HepG2 (cell line): Measurements from ENCODE around the gene ARHGEF7. TPM values are rescaled to one million over a fixed set of nuclear protein-coding genes. Genes with fewer than 3 reads are reported as not detected.

Experiments
- CBFB ChIP-seq: sonication (generic); formaldehyde crosslinking; IDR thresholded peaks from 2 replicates; pipeline ENCODE4 v1.4.0; 2020; ENCODE audit warnings: missing genetic modification reagents
- DBP ChIP-seq: sonication (generic); formaldehyde crosslinking; IDR thresholded peaks from 2 replicates; pipeline ENCODE4 v1.4.0; 2020; ENCODE audit warnings: missing genetic modification reagents; ENCODE audit errors: not compliant biosample characterization
- FOXJ3 ChIP-seq: sonication (generic); formaldehyde crosslinking; IDR thresholded peaks from 2 replicates; pipeline ENCODE4 v1.4.0; 2020; ENCODE audit warnings: missing genetic modification reagents, mild to moderate bottlenecking, borderline replicate concordance
- GTF3A ChIP-seq: sonication (generic); formaldehyde crosslinking; conservative IDR thresholded peaks from 2 replicates; pipeline ENCODE4 v1.4.0; 2020; ENCODE audit warnings: mild to moderate bottlenecking, missing genetic modification reagents
- HNF4A ChIP-seq: sonication (generic); formaldehyde crosslinking; IDR thresholded peaks from 2 replicates; pipeline ENCODE4 v1.4.0; 2020; ENCODE audit warnings: missing genetic modification reagents
- HNF4G ChIP-seq, 2 experiments: sonication (generic) in 1 of 2; formaldehyde crosslinking in 1 of 2; IDR thresholded peaks; 2 replicates each; pipeline versions ENCODE4 v1.4.0 to v1.6.1; 2011 to 2020; ENCODE audit warnings: borderline replicate concordance in 2 of 2, low read depth in 2 of 2, mild to moderate bottlenecking in 2 of 2, low read length in 1 of 2, missing genetic modification reagents in 1 of 2, moderate library complexity in 1 of 2
- HNRNPH1 ChIP-seq: fragments of 200-400 bp; formaldehyde crosslinking; optimal IDR thresholded peaks from 2 replicates; pipeline ENCODE3; 2017; ENCODE audit warnings: mild to moderate bottlenecking, low read depth, low read length
- HOXA3 ChIP-seq: sonication (generic); formaldehyde crosslinking; IDR thresholded peaks from 2 replicates; pipeline ENCODE4 v1.5.0; 2020; ENCODE audit warnings: missing genetic modification reagents
- NCOA2 ChIP-seq: sonication (generic); formaldehyde crosslinking; IDR thresholded peaks from 2 replicates; pipeline ENCODE4 v1.8.0; 2022; ENCODE audit warnings: inconsistent platforms
- SCMH1 ChIP-seq: sonication (generic); formaldehyde crosslinking; IDR thresholded peaks from 2 replicates; pipeline ENCODE4 v1.9.0; 2021; ENCODE audit warnings: missing genetic modification reagents, mild to moderate bottlenecking, borderline replicate concordance
- SKI ChIP-seq: fragments of 450-650 bp; IDR thresholded peaks from one replicate; pipeline ENCODE4 v1.6.1; 2018; ENCODE audit warnings: mild to moderate bottlenecking; ENCODE audit not compliant: partially characterized antibody
- SMAD3 ChIP-seq: sonication (generic); formaldehyde crosslinking; IDR thresholded peaks from 2 replicates; pipeline ENCODE4 v1.4.0; 2020; ENCODE audit warnings: missing genetic modification reagents
- SMARCC2 ChIP-seq: fragments of 450-650 bp; IDR thresholded peaks from 2 replicates; pipeline ENCODE4 v1.6.1; 2017; ENCODE audit warnings: antibody characterized with exemption, mild to moderate bottlenecking
- SOX13 ChIP-seq, 3 experiments: fragments of 450-650 bp in 1 of 3; sonication (generic) in 1 of 3; formaldehyde crosslinking in 1 of 3; IDR thresholded peaks in 2 of 3; conservative IDR thresholded peaks in 1 of 3; 2 replicates each; pipeline versions ENCODE4 v1.5.0 to v1.6.1; 2016 to 2020; ENCODE audit warnings: antibody characterized with exemption in 1 of 3, mild to moderate bottlenecking in 1 of 3, missing compliant biosample characterization in 1 of 3, missing genetic modification reagents in 1 of 3, moderate library complexity in 1 of 3
- SP5 ChIP-seq: IDR thresholded peaks from 2 replicates; pipeline ENCODE4 v1.6.1; 2016; ENCODE audit warnings: low read depth, borderline replicate concordance
- TBX2 ChIP-seq: sonication (generic); formaldehyde crosslinking; IDR thresholded peaks from 2 replicates; pipeline ENCODE4 v1.5.0; 2020; ENCODE audit warnings: missing genetic modification reagents, mild to moderate bottlenecking, borderline replicate concordance
- ZBTB38 ChIP-seq: sonication (generic); formaldehyde crosslinking; IDR thresholded peaks from 2 replicates; pipeline ENCODE4 v1.5.1; 2020; ENCODE audit warnings: mild to moderate bottlenecking, missing genetic modification reagents
- ZBTB44 ChIP-seq: sonication (generic); formaldehyde crosslinking; IDR thresholded peaks from 2 replicates; pipeline ENCODE4 v1.4.0; 2020; ENCODE audit warnings: missing genetic modification reagents
- ZNF333 ChIP-seq: sonication (generic); formaldehyde crosslinking; IDR thresholded peaks from 2 replicates; pipeline ENCODE4 v1.4.0; 2020; ENCODE audit warnings: mild to moderate bottlenecking, missing genetic modification reagents, borderline replicate concordance
- ZNF337 ChIP-seq: sonication (generic); formaldehyde crosslinking; IDR thresholded peaks from 2 replicates; pipeline ENCODE4 v1.5.1; 2020; ENCODE audit warnings: missing genetic modification reagents, low read depth, mild to moderate bottlenecking, borderline replicate concordance
- polyA plus RNA-seq, 8 experiments: library from polyadenylated mRNA; depleted of rRNA in 3 of 8; stranded (reverse) in 7 of 8; unstranded in 1 of 8; fragments of >200 nt; fragmentation: Illumina TruSeq in 4 of 8; extraction: Trizol in 4 of 8; gene quantifications; 2 replicates each; pipeline versions ENCODE4 v1.2.1 to v1.2.3, GENCODE V29; 2011 to 2016; ENCODE audit warnings: low read depth in 4 of 8, missing spikeins in 1 of 8, mixed read lengths in 1 of 8; ENCODE audit not compliant: insufficient read depth in 1 of 8
- total RNA-seq, 5 experiments: library from RNA; depleted of rRNA; stranded (reverse); fragments of >200 nt; fragmentation: Illumina TruSeq; extraction: Trizol; gene quantifications; 2 replicates each; pipeline ENCODE4 v1.2.3, GENCODE V29; 2016; ENCODE audit warnings: low read depth in 1 of 5
- TF ChIP-seq, protein P1 (sequence below): sonication (generic); formaldehyde crosslinking; IDR thresholded peaks from 2 replicates; pipeline ENCODE4 v1.5.0; 2020; ENCODE audit warnings: missing genetic modification reagents
- TF ChIP-seq, protein P2 (sequence below): sonication (generic); formaldehyde crosslinking; IDR thresholded peaks from 2 replicates; pipeline ENCODE4 v1.8.0; 2022; ENCODE audit warnings: missing genetic modification reagents, mild to moderate bottlenecking, moderate library complexity, borderline replicate concordance

Gene ARHGEF7
- total and polyA plus RNA-seq, 2 of the 13 experiments (the other 11 are each of a cell fraction or from before 2014, with no cell fraction given): 15.7 to 22.3 TPM

DNA sequence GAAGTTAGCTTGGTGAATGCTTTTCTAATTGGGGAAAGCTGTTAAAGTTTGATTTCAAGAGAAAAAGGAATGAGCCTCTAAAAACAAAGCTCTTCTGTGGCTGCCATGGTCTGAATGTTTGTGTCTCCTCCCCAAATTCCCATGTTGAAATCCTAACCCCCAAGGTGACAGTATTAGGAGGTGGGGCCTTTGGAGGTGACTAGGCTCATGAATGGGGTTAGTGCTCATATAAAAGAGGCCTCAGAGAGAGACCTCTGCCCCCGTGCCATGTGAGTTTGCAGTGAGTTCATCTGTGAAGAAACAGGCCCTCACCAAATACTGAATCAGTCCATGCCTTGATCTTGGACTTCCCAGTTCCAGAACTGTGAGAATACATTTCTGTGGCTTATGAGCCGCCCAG lies 56.5 kb downstream of the ARHGEF7 start (continued):
- TF ChIP-seq SOX13 (IDR thresholded peaks at IDR 0.05) (0 out of 2 replicates have a peak, but pooled peaks have one; percentile 14), SOX13 (CRISPR knock-in tag; conservative IDR thresholded peaks at IDR 0.05 in 1 of 2, IDR thresholded peaks at IDR 0.05 in 1 of 2) (0 out of 4 replicates have a peak, but pooled peaks of 1 of the 2 experiments have one; percentile 20), SP5 (CRISPR knock-in tag) (peak; percentile 69; the same call in 1 of the 2 replicates), CBFB (CRISPR knock-in tag) (no peak), DBP (CRISPR knock-in tag) (no peak), ZBTB38 (CRISPR knock-in tag) (no peak), SCMH1 (CRISPR knock-in tag) (no peak), SMAD3 (CRISPR knock-in tag) (no peak), ZNF337 (CRISPR knock-in tag) (no peak), HNRNPH1 (no peak), HOXA3 (CRISPR knock-in tag) (no peak), GTF3A (CRISPR knock-in tag) (no peak), SKI (no peak), NCOA2 (CRISPR knock-in tag) (peak; percentile 19; the same call in 1 of the 2 replicates), FOXJ3 (CRISPR knock-in tag) (no peak), ZNF333 (CRISPR knock-in tag) (no peak), HNF4A (CRISPR knock-in tag) (peak; percentile 41; the same call in 1 of the 2 replicates), ZBTB44 (no peak), SMARCC2 (no peak), HNF4G (IDR thresholded peaks at IDR 0.05; ENCODE audit: borderline replicate concordance, low read depth, low read length) (peak; percentile 45; the same call in 1 of the 2 replicates), HNF4G (CRISPR knock-in tag; IDR thresholded peaks at IDR 0.05; ENCODE audit: borderline replicate concordance, low read depth) (no peak), TBX2 (CRISPR knock-in tag) (peak; percentile 78)
- TF ChIP-seq, protein P1, sequence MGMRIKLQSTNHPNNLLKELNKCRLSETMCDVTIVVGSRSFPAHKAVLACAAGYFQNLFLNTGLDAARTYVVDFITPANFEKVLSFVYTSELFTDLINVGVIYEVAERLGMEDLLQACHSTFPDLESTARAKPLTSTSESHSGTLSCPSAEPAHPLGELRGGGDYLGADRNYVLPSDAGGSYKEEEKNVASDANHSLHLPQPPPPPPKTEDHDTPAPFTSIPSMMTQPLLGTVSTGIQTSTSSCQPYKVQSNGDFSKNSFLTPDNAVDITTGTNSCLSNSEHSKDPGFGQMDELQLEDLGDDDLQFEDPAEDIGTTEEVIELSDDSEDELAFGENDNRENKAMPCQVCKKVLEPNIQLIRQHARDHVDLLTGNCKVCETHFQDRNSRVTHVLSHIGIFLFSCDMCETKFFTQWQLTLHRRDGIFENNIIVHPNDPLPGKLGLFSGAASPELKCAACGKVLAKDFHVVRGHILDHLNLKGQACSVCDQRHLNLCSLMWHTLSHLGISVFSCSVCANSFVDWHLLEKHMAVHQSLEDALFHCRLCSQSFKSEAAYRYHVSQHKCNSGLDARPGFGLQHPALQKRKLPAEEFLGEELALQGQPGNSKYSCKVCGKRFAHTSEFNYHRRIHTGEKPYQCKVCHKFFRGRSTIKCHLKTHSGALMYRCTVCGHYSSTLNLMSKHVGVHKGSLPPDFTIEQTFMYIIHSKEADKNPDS (CRISPR knock-in tag): no peak
- TF ChIP-seq, protein P2, sequence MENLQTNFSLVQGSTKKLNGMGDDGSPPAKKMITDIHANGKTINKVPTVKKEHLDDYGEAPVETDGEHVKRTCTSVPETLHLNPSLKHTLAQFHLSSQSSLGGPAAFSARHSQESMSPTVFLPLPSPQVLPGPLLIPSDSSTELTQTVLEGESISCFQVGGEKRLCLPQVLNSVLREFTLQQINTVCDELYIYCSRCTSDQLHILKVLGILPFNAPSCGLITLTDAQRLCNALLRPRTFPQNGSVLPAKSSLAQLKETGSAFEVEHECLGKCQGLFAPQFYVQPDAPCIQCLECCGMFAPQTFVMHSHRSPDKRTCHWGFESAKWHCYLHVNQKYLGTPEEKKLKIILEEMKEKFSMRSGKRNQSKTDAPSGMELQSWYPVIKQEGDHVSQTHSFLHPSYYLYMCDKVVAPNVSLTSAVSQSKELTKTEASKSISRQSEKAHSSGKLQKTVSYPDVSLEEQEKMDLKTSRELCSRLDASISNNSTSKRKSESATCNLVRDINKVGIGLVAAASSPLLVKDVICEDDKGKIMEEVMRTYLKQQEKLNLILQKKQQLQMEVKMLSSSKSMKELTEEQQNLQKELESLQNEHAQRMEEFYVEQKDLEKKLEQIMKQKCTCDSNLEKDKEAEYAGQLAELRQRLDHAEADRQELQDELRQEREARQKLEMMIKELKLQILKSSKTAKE: no peak
